B cell (primary cell): ENCODE measurements around the gene GLI3. TPM values are rescaled to one million over a fixed set of nuclear protein-coding genes. Genes with fewer than 3 reads are reported as not detected.

ENCODE experiments used
- ATAC-seq: fragments of 200-7000 bp; cut with Tn5 transposase; one replicate; pipeline ENCODE4 v1.10.0; 2021; ENCODE audit warnings: low read depth, mild to moderate bottlenecking, moderate number of reproducible peaks, moderate library complexity
- CTCF ChIA-PET: fragments of 350-600 bp; sonication (Branson Sonifier 250); formaldehyde crosslinking; loops from one replicate; lab custom pipeline; 2021; ENCODE audit warnings: antibody characterized with exemption, inconsistent platforms; lab: Charles Lee
- POLR2A ChIA-PET: fragments of 350-600 bp; sonication (Branson Sonifier 250); formaldehyde crosslinking; loops from one replicate; lab custom pipeline; 2021; ENCODE audit warnings: antibody characterized with exemption; lab: Charles Lee
- DNase-seq: peaks from one replicate; pipeline ENCODE4 v3.0.0; 2013
- H2AFZ ChIP-seq: 2 replicates; pipeline ENCODE4 v1.6.1; 2012; ENCODE audit warnings: mild to moderate bottlenecking, low read depth, low read length; ENCODE audit not compliant: insufficient read depth, poor library complexity, severe bottlenecking
- H3K27ac ChIP-seq, 2 donors: 1 replicate in 1 of 2; 2 replicates in 1 of 2; pipeline ENCODE4 v1.5.1; 2012 to 2013; ENCODE audit warnings: low read length in 2 of 2, mild to moderate bottlenecking in 2 of 2, moderate library complexity in 1 of 2
- H3K27me3 ChIP-seq, 4 experiments: fragments of 200-600 bp in 1 of 4; sonication (generic) in 1 of 4; replicated peaks in 1 of 4; 1 replicate in 2 of 4; 2 replicates in 2 of 4; pipeline versions ENCODE4 v1.6.1 to v1.7.0; 2013 to 2016; ENCODE audit warnings: low read length in 3 of 4, mild to moderate bottlenecking in 2 of 4, mixed read lengths in 1 of 4, moderate library complexity in 1 of 4; ENCODE audit not compliant: insufficient read depth in 4 of 4, control insufficient read depth in 3 of 4; ENCODE audit errors: control extremely low read depth in 1 of 4
- H3K36me3 ChIP-seq, 2 experiments: replicated peaks in 1 of 2; 1 replicate in 1 of 2; 2 replicates in 1 of 2; pipeline versions ENCODE4 v1.6.1 to v1.7.1; 2013; ENCODE audit warnings: low read length in 1 of 2; ENCODE audit not compliant: insufficient read depth in 2 of 2, control insufficient read depth in 1 of 2; ENCODE audit errors: control extremely low read depth in 1 of 2, extremely low read depth in 1 of 2
- H3K4me1 ChIP-seq, 2 donors: fragments of 200-600 bp in 1 of 2; sonication (generic) in 1 of 2; 1 replicate in 1 of 2; 2 replicates in 1 of 2; pipeline versions ENCODE4 v1.5.1 to v1.6.1; 2013 to 2017; ENCODE audit warnings: low read length in 2 of 2; ENCODE audit not compliant: control insufficient read depth in 2 of 2, insufficient read depth in 2 of 2
- H3K4me2 ChIP-seq: replicated peaks from 2 replicates; pipeline ENCODE3; 2012; ENCODE audit warnings: mild to moderate bottlenecking, low read depth, low read length; ENCODE audit not compliant: poor library complexity, severe bottlenecking
- H3K4me3 ChIP-seq, 5 experiments: fragments of 200-600 bp in 1 of 5; sonication (generic) in 1 of 5; 1 replicate in 3 of 5; 2 replicates in 2 of 5; pipeline versions ENCODE4 v1.5.1 to v1.7.0; 2011 to 2016; ENCODE audit warnings: low read length in 4 of 5, mild to moderate bottlenecking in 4 of 5, low read depth in 2 of 5, control low read depth in 1 of 5, moderate library complexity in 1 of 5; ENCODE audit not compliant: insufficient read depth in 1 of 5; ENCODE audit errors: control extremely low read depth in 1 of 5, extremely low read depth in 1 of 5
- H3K79me2 ChIP-seq: fragments of 200-600 bp; sonication (generic); one replicate; pipeline ENCODE4 v1.6.0; 2016; ENCODE audit warnings: low read length; ENCODE audit not compliant: control insufficient read depth, insufficient read depth
- H3K9ac ChIP-seq: fragments of 200-600 bp; sonication (generic); 2 replicates; pipeline ENCODE4 v1.6.1; 2017; ENCODE audit warnings: mild to moderate bottlenecking, low read length, moderate library complexity
- H3K9me3 ChIP-seq, 3 donors: one replicate each; pipeline versions ENCODE4 v1.6.1 to v1.7.1; 2013; ENCODE audit warnings: low read length in 2 of 3; ENCODE audit not compliant: control insufficient read depth in 2 of 3, insufficient read depth in 1 of 3; ENCODE audit errors: control extremely low read depth in 1 of 3
- H4K20me1 ChIP-seq: 2 replicates; pipeline ENCODE4 v1.6.0; 2012; ENCODE audit warnings: mild to moderate bottlenecking, low read length; ENCODE audit not compliant: insufficient read depth, control insufficient read depth, poor library complexity, severe bottlenecking
- H3K27ac Mint-ChIP-seq: one replicate; pipeline ENCODE4 v1.8.0; 2021; ENCODE audit warnings: mixed read lengths
- H3K27me3 Mint-ChIP-seq: one replicate; pipeline ENCODE4 v1.8.0; 2021; ENCODE audit warnings: mixed read lengths
- H3K4me1 Mint-ChIP-seq: one replicate; pipeline ENCODE4 v1.8.0; 2021; ENCODE audit warnings: mixed read lengths
- H3K4me3 Mint-ChIP-seq: one replicate; pipeline ENCODE4 v1.8.0; 2021; ENCODE audit warnings: mixed read lengths
- H3K9me3 Mint-ChIP-seq: one replicate; pipeline ENCODE4 v1.8.0; 2022; ENCODE audit warnings: mixed read lengths; ENCODE audit not compliant: insufficient read depth
- EZH2 ChIP-seq: IDR thresholded peaks from 2 replicates; pipeline ENCODE4 v1.6.1; 2012; ENCODE audit warnings: borderline replicate concordance, low read depth, mild to moderate bottlenecking, moderate library complexity, low read length; ENCODE audit not compliant: insufficient read depth, poor library complexity, severe bottlenecking
- WGBS: methylation state at CpG from one replicate; pipeline ENCODE4 v1.1.5; 2013; ENCODE audit warnings: missing lambda C conversion rate; ENCODE audit not compliant: insufficient coverage; 5-methylcytosine and 5-hydroxymethylcytosine counted together
- intact Hi-C: fragments of 100-400 bp; cut with micrococcal nuclease; formaldehyde crosslinking; loops from one replicate; pipeline ENCODE4 v1.10.0; 2022
- polyA plus RNA-seq: library from polyadenylated mRNA; depleted of rRNA; stranded (reverse); fragments of >200 nt; gene quantifications from 2 replicates; pipeline ENCODE4 v1.2.3, GENCODE V29; 2012
- total RNA-seq, 2 donors: library from RNA; stranded (reverse); fragments of 120-200 nt in 1 of 2; gene quantifications; 1 replicate in 1 of 2; 2 replicates in 1 of 2; pipeline versions ENCODE4 v1.2.3 to v1.2.4, GENCODE V29; 2013 to 2022
- TF ChIP-seq, protein P1 (sequence below): fragments of 200-600 bp; IDR thresholded peaks from one replicate; pipeline ENCODE4 v1.8.0; 2022; ENCODE audit warnings: antibody characterized with exemption, mild to moderate bottlenecking

Gene GLI3
- total and polyA plus RNA-seq, 2 donors (not counting 1 experiment from before 2014, with no cell fraction given), result not detected

GRCh38 chr7:42283553-42283952 lies 46.5 kb upstream of the GLI3 start:
- ChIA-PET CTCF (no interaction called here), POLR2A (no interaction called here)
- Histone ChIP-seq H3K9ac (no peak overlapping the region), H3K79me2 (no peaks in the 10 kb centered on the region), H3K4me2 (no peak overlapping the region), H3K27me3 (peaks cover 0 to 3% (median 0%) of the 10 kb centered on the region in 4 experiments), H3K36me3 (no peaks in the 10 kb centered on the region), H3K4me1 (no peaks in the 10 kb centered on the region), H4K20me1 (no peaks in the 10 kb centered on the region), H2AFZ (no peak overlapping the region), H3K27ac (no peak overlapping the region), H3K9me3 (peaks cover 0 to 2% (median 0%) of the 10 kb centered on the region in 3 donors), H3K4me3 (no peak overlapping the region)
- TF ChIP-seq, protein P1, sequence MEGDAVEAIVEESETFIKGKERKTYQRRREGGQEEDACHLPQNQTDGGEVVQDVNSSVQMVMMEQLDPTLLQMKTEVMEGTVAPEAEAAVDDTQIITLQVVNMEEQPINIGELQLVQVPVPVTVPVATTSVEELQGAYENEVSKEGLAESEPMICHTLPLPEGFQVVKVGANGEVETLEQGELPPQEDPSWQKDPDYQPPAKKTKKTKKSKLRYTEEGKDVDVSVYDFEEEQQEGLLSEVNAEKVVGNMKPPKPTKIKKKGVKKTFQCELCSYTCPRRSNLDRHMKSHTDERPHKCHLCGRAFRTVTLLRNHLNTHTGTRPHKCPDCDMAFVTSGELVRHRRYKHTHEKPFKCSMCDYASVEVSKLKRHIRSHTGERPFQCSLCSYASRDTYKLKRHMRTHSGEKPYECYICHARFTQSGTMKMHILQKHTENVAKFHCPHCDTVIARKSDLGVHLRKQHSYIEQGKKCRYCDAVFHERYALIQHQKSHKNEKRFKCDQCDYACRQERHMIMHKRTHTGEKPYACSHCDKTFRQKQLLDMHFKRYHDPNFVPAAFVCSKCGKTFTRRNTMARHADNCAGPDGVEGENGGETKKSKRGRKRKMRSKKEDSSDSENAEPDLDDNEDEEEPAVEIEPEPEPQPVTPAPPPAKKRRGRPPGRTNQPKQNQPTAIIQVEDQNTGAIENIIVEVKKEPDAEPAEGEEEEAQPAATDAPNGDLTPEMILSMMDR, result no peak
- TF ChIP-seq EZH2, result no peak
- H3K9me3 Mint-ChIP-seq, result no peaks in the 10 kb centered on the region
- H3K4me3 Mint-ChIP-seq, result no peak overlapping the region
- intact Hi-C loops, result no loop called here
- H3K27ac Mint-ChIP-seq, result no peak overlapping the region
- no peak for ATAC-seq
- 90% methylated on average over 1 of the region's 2 CpGs for WGBS
- DNase-seq, result no peak
- H3K27me3 Mint-ChIP-seq, result peaks cover 5% of the 10 kb centered on the region
- H3K4me1 Mint-ChIP-seq, result no peaks in the 10 kb centered on the region

DNA sequence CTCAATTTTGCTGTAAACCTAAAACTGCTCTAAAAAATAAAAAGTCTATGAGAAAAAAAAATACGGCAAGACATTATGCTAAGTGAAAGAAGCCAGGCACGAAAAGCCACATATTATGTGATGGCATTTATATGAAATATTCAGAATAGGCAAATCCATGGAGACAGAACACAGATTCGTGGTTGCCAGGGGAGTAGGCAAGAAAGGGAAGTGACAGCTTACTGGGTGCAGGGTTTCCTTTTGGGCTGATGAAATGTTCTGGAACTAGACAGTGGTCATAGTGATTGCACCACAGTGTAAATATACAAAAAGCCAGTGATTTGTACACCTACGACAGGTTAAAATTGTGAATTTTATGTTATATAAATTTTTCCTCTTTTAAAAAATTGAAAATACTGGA lies 41.3 kb upstream of the GLI3 start:
- TF ChIP-seq EZH2, result no peak
- TF ChIP-seq, protein P1, result no peak
- no peaks in the 10 kb centered on the region for H4K20me1 ChIP-seq
- no peaks in the 10 kb centered on the region for H3K4me1 ChIP-seq
- no peak for DNase-seq
- ChIA-PET CTCF (no interaction called here), POLR2A (no interaction called here)
- no peaks in the 10 kb centered on the region for H3K36me3 ChIP-seq
- intact Hi-C loops, result no loop called here
- H3K9ac ChIP-seq, result no peak overlapping the region
- H3K4me2 ChIP-seq, result no peak overlapping the region
- no peaks in the 10 kb centered on the region for H3K79me2 ChIP-seq
- Mint-ChIP-seq H3K9me3 (no peaks in the 10 kb centered on the region), H3K27me3 (peaks cover 4% of the 10 kb centered on the region), H3K27ac (no peak overlapping the region), H3K4me3 (no peak overlapping the region), H3K4me1 (no peaks in the 10 kb centered on the region)
- WGBS, result 66% methylated on average over 3 of the region's 4 CpGs
- no peak overlapping the region for H3K27ac ChIP-seq
- no peaks in the 10 kb centered on the region for H3K9me3 ChIP-seq
- H3K4me3 ChIP-seq, result no peak overlapping the region
- H3K27me3 ChIP-seq, result no peaks in the 10 kb centered on the region
- H2AFZ ChIP-seq, result no peak overlapping the region
- no peak for ATAC-seq
